Dermis lymphatic vessel endothelial cell (primary cell): ENCODE results near the gene SPAAR. TPM values are rescaled to one million over a fixed set of nuclear protein-coding genes. Genes with fewer than 3 reads are reported as not detected.

Experiments used
- total RNA-seq: library from RNA; depleted of rRNA; stranded (reverse); fragments of >200 nt; gene quantifications from 2 replicates; pipeline ENCODE4 v1.2.1, GENCODE V29; 2014

Gene SPAAR, protein sequence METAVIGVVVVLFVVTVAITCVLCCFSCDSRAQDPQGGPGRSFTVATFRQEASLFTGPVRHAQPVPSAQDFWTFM
- total RNA-seq = 1.0 and 1.4 TPM in 2 replicates

DNA sequence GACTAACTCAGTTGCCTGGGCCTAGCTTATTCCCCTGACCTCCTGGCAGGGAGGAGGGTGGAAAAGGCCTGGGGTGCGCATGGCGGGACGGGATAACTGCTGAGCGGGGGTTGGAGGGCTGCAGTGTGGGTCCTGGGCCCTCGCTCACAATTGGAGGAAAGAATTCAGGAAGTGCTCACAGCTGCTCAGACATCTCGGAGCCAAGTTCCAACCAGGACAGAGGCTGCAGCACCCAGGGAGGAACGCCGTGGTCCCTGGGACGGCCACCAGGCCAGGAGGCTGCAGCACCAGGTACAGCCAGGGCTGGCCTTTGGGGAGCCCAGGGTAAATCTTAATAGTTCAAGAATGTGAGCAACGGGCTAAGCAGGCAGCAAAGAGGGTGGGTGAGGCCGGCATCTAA, at the start of gene SPAAR:
SPAAR (plus strand) TSS at position 217 of the 400 bp plus-strand sequence. CDS start 974 bp downstream, outside the sequence.

DNA sequence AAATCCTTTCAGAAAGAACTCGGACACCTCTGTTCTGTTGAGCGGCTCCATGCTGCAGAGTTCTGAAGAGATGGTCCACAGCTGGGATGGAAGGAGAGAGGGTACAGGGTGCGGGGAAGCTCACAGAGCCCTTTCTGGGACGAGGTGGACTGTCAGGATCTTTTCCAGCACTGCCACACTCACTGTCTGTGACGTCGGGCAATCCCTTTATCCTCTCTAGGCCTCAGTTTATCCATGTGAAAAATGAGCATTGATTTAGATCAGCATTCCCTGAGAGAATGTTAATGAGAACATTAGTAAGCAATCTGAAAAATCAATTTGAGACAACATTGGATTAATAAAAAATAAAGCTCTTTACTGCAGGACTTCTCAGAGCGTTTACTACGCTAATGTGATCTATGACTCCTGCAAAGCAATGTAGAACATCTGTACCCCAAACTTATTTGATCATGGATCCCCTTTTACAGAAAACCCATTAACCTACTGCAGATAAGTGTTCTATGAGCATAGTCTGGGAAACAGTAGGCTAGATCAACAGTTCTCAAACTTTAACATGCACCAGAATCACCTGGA, 38.9 kb upstream of the SPAAR start, which contains the start of gene OR13J1:
OR13J1 (minus strand) TSS at position 51 of the 573 bp plus-strand sequence; CDS start at position 51, 0 bp downstream.

DNA sequence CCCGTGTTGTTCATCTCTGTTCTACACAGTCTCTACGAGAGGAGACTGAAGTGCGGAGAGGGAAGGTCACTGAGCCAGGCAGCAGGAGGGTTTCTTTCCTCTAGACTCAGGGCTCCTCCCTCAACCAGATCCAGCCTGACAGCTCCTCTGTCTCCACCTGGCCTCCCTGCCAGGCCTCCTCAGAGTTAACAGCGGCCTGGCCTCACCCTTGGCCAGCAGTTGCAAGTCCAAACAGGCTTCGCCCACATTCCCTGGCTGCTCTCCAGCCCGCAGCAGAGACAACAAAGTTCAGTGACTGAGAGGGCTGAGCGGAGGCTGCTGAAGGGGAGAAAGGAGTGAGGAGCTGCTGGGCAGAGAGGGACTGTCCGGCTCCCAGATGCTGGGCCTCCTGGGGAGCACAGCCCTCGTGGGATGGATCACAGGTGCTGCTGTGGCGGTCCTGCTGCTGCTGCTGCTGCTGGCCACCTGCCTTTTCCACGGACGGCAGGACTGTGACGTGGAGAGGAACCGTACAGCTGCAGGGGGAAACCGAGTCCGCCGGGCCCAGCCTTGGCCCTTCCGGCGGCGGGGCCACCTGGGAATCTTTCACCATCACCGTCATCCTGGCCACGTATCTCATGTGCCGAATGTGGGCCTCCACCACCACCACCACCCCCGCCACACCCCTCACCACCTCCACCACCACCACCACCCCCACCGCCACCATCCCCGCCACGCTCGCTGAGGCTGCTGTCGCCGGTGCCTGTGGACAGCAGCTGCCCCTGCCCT, 3.2 kb upstream of the SPAAR start, which contains the start of gene HRCT1:
HRCT1 (plus strand) TSS at position 291 of the 768 bp plus-strand sequence; CDS start at position 377, 86 bp downstream.

DNA sequence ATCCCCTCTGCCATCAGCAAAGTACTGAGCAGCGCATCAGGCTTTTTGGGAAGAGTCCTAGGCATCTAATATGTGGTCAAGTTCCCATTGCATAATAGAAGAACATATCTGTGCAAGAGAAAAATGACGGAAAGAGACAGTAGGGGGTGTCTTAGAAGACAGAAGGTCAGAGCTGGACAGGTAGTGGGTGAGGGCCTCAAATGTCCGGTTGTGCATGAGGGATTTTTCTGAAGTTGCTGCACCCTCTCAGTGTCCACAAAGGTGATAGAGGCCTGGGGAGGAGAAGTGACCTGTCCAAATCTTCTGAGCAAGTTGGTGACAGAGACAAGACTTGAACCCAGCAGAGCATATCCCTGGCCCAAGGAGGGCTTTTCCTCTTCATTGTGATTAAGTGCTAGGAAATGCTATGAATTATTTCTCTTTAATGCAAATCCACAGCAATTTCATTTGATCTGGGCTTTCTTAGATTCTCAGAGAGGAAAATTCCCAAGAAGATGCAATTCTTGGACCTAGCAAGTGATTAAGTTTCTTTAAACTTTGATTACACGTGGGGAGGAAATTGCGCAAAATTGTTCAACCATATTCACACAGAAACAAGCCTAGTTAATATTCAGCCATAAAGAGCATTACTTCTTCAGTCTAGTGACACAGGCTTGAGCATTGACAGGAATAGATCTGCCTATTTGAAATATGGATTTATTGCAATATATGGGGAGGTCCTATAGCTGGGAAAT, 49.0 kb downstream of the SPAAR start, which contains the start of gene OR2S2:
OR2S2 (minus strand) TSS at position 51 of the 734 bp plus-strand sequence. CDS start 56 bp downstream, outside the sequence.

Other genes with a start within 250 kb of the SPAAR start
- 0.17 and 0.33 TPM in 2 replicates for gene ARHGEF39, start 244.3 kb upstream of the SPAAR start, total RNA-seq
- 0.09 TPM in 1 of 2 replicates, not detected in the other for gene CA9, start 235.6 kb upstream of the SPAAR start, total RNA-seq
- 5.7 and 12.2 TPM in 2 replicates for gene TPM2, start 219.6 kb upstream of the SPAAR start, total RNA-seq
- gene TLN1, start 177.3 kb upstream of the SPAAR start, total RNA-seq = 252 and 274 TPM in 2 replicates
- 33.7 and 42.5 TPM in 2 replicates for gene CREB3, start 176.8 kb upstream of the SPAAR start, total RNA-seq
- gene GBA2, start 160.3 kb upstream of the SPAAR start, total RNA-seq = 41.3 and 66.4 TPM in 2 replicates
- 9.5 and 13.0 TPM in 2 replicates for gene RGP1, start 160.2 kb upstream of the SPAAR start, total RNA-seq
- 39.4 and 57.2 TPM in 2 replicates for gene MSMP, start 155.2 kb upstream of the SPAAR start, total RNA-seq
- gene NPR2, start 117.9 kb upstream of the SPAAR start, total RNA-seq = 0.43 and 0.98 TPM in 2 replicates
- not detected in 2 replicates for gene SPAG8, start 97.2 kb upstream of the SPAAR start, total RNA-seq
- 4.6 and 5.7 TPM in 2 replicates for gene HINT2, start 94.4 kb upstream of the SPAAR start, total RNA-seq
- not detected in 2 replicates for gene FAM221B, start 80.8 kb upstream of the SPAAR start, total RNA-seq
- gene TMEM8B, start 80.3 kb upstream of the SPAAR start, total RNA-seq = 0.11 and 0.17 TPM in 2 replicates
- gene OR13J1, start 39.1 kb upstream of the SPAAR start, total RNA-seq = not detected in 2 replicates
- gene HRCT1, start 3.3 kb upstream of the SPAAR start, total RNA-seq = 0.43 and 0.98 TPM in 2 replicates
- gene OR2S2, start 48.7 kb downstream of the SPAAR start, total RNA-seq = not detected in 2 replicates
- gene RECK, start 127.4 kb downstream of the SPAAR start, total RNA-seq = 29.6 and 29.9 TPM in 2 replicates
- 80.9 and 112 TPM in 2 replicates for gene GLIPR2, start 227.2 kb downstream of the SPAAR start, total RNA-seq